Myocyte (in vitro differentiated cells): ENCODE data around the gene CYB5D1. TPM values are rescaled to one million over a fixed set of nuclear protein-coding genes. Genes with fewer than 3 reads are reported as not detected.
A peak's percentile ranks its signal among the peaks of the same experiment; 100 is the strongest.
"Not testable (repeated sequence)": the region's sequence is repeated elsewhere in the genome, so short reads cannot be mapped to it uniquely, and the experiment has no call there.

Source experiments
- DNase-seq: peaks from one replicate; pipeline ENCODE4 v3.0.0-alpha.2; 2012; ENCODE audit warnings: low read depth
- polyA plus RNA-seq: library from polyadenylated mRNA; unstranded; fragments of >200 nt; gene quantifications from one replicate; pipeline ENCODE4 v1.2.1, GENCODE V29; 2012; ENCODE audit warnings: missing spikeins
- total RNA-seq: library from RNA; depleted of rRNA; stranded (reverse); fragments of >200 nt; gene quantifications from 2 replicates; pipeline ENCODE4 v1.2.3, GENCODE V29; 2014

CYB5D1 gene, protein sequence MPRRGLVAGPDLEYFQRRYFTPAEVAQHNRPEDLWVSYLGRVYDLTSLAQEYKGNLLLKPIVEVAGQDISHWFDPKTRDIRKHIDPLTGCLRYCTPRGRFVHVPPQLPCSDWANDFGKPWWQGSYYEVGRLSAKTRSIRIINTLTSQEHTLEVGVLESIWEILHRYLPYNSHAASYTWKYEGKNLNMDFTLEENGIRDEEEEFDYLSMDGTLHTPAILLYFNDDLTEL
- 4.0 and 4.3 TPM in 2 replicates for total RNA-seq
- polyA plus RNA-seq: 8.8 TPM

DNA sequence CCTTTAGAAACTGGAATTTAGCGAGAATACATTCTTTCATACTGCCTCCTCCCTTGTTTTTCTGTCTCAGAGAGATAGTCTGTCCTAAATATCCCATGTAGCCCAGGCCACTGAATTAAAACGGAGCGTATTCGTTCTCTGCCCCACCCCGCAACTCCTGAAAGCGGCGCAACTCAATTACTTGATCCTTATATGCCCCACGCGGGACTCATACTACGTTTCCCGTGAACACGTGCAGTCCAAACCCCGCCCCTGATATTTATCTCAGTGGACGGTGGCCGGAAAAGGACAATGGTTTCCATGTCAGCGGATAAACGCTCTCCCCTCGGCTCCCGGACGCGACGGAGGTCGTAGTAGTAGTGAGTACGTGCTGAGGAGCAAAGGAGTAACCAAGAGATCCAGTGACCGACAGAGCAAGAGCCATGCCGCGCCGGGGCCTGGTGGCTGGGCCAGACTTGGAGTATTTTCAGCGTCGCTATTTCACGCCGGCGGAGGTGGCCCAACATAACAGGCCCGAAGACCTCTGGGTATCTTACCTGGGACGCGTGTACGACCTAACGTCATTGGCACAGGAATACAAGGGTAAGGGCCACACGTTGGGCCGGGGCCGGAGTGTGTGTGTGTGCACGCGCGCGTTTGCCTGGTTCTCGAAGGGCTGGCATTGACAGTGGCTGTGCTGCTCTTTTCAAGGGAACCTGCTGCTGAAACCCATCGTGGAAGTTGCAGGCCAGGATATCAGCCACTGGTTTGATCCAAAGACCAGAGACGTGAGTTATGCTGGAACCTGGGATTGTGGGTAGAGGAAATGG lies at the start of gene CYB5D1:
TSS of gene CYB5D1 (plus strand) at position 291 of the 809 bp plus-strand sequence. CDS start at position 423, 132 bp downstream.
- peak; percentile 97 for DNase-seq

GRCh38 chr17:7809086-7809790 lies 48.6 kb upstream of the CYB5D1 start:
- no peak for DNase-seq

DNA sequence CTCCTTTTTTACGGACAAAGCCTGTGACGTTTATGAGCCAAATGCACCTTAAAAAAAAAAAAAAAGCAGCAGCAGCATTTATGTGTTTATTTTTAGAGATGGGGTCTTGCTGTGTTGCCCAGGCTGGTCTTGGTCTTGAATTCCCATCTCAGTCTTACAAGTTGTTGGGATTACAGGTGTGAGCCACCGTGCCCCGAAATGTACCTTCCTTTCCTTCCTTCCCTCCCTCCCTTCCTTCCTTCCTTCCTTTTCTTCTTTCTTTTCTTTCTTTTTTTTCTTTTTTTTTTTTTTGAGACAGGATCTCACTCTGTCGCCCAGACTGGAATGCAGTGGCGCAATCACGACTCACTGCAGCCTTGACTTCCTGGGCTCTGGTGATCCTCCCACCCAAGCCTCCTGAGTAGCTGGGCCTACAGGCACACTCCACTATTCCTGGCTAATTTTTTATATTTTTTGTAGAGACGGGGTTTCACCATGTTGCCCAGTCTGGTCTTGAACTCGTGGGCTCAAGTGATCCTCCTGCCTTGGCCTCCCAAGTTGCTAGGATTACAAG lies 47.9 kb upstream of the CYB5D1 start:
- DNase-seq: not testable (repeated sequence)

GRCh38 chr17:7811251-7811650 lies 46.6 kb upstream of the CYB5D1 start:
- no peak for DNase-seq

DNA sequence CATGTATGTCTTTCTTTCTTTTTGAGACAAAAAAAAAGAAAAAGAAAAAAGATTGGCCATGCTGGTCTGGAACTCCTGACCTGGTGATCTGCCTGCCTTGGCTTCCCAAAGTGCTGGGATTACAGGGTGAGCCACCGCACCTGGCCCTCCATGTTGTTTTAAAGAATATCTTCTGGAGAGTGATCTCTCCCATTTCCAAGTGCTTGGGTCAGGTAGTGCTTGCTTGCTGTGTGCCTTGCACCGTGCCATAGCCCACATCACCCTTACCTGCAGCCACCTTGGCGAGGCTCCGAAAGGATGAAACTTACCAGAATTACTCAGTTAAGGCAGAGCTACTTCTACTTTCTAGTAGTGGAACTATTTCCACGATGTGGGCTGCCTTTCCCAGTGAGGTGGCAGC lies 42.8 kb upstream of the CYB5D1 start:
- DNase-seq: no peak

- no peak for DNase-seq
Measured at GRCh38 chr17:7816926-7817642, 40.7 kb upstream of the CYB5D1 start.

DNA sequence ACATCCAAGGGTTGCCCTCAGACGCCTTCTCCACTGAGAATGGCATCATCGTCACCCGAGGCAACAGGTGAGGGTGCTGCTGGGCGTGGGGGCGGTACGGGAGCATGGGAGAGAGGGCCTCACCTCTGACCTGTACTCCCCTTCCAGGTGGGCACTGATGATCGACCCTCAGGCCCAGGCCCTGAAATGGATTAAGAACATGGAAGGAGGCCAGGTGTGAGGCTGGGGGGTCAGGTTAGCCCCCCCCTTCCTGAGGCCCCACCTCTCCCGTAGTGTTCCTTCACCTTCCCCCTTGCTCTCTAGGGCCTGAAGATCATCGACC lies 40.2 kb upstream of the CYB5D1 start:
- DNase-seq: no peak

DNA sequence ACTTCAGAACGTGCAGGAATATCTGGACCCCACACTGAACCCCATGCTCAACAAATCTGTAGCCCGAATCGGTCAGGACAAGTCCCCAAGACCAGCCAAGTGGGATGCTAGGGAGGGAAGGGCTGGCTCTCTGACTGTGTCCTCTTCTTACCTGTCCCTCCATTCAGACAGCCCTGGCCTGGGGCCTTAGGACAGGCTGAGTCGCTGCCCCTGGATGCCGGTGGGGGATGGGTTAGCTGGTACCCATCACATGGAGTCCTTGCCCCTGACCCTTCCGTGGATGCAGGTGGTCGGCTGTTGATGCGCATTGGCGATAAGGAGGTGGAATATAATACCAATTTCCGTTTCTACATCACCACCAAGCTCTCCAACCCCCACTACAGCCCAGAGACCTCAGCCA lies 39.8 kb upstream of the CYB5D1 start:
- DNase-seq: no peak

GRCh38 chr17:7818746-7819645 lies 38.8 kb upstream of the CYB5D1 start:
- no peak for DNase-seq

- DNase-seq: no peak
Measured at GRCh38 chr17:7820231-7820630, 37.6 kb upstream of the CYB5D1 start.

DNA sequence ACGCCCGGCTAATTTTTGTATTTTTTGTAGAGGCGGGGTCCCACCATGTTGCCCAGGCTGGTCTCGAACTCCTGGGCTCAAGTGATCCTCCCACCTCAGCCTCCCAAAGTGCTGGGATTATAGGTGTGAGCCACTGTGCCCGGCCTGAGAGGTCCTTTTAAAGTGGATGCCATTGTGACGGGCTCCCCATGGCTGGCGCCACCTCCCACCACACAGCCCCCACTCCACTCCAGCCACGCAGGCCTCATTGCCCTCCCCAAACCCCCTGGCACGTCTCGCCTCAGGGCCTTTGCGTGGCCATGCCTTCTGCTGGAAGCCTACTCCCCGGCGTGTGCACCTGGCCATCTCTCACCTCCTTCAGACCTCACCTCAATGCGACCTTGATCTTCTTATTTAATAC lies 35.7 kb upstream of the CYB5D1 start:
- no peak for DNase-seq

GRCh38 chr17:7823581-7824001 lies 34.2 kb upstream of the CYB5D1 start:
- no peak for DNase-seq

DNA sequence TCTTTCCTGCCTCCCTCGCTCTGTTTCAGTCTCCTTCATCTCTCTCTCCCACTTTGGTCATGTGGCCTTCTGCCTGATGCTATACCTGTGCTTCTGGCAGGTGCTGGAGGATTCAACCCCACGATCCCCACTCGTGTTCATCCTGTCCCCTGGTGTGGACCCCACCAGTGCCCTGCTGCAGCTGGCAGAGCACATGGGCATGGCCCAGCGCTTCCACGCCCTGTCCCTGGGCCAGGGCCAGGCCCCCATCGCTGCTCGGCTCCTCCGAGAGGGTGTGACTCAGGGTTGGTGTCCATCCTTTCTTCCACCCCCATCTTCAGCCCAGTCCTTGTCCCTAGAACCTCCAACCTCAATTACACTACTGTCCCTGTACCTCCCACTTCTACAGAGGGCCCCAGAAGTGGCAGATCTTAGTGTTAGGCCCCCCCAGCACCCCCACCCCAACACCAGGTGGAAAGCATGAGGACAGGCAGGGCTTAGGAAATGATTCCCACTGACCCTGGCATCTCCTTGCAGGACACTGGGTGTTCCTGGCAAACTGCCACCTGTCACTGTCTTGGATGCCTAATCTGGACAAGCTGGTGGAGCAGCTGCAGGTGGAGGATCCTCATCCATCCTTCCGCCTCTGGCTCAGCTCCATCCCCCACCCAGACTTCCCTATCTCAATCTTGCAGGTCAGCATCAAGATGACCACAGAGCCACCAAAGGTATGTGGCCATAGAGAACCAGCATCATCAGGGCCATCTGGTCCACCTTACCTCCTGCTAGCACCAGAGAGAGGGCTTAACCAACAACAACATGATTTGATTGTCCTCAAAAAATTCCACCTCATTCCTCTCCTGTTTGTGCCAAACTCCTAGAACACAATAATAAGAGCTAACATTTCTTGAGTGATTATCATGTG lies 33.5 kb upstream of the CYB5D1 start:
- DNase-seq: no peak

DNA sequence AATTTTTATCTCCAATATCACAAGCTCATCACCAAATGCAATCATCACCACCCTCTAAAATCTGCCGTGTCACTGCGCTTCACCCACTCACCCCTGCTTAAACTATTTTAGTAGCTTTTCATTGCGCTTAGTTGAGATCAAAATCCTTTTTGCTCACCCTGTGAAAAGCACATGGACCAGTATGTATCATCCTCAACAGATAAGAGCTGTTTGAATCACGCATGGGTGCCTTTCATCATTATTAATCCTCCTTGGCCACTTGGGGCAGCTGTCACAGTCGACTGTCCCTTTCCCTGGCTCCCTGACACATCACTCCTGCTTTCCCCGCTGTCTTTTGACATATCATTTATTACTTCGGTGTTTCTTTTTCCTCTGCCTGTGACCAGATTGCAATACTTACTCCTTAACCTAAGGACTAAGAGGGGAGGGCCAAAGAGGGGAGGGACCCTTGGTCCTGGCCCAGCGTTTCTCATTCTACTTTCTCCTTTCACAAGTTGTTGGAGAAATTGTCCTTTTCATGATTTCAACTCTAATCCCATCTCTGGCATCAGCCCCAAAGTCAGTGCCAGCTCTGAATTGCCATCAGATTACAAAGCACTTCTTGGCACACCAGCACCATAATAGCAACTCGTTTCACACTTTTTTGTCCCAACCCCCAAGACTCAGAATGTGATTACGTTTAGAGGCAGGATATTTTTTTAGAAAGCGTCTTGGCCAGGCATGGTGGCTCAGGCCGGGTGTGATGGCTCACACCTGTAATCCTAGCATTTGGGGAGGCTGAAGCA lies 32.4 kb upstream of the CYB5D1 start:
- DNase-seq: peak; percentile 57

DNA sequence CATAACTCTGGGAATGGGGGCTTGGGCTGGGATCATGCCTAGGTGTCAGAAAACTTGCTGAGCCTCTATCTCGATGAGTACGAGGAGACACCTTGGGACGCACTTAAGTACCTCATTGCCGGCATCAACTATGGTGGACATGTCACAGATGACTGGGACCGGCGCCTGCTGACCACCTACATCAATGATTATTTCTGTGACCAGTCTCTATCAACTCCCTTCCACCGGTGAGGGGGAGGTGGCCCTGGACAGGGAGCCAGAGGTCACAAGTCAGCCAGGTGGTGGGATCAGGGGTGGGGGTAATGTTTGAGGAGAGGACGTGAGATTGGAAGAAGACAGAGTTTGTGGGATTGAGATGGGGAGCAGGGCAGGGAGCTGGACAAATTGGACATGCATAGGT lies 27.2 kb upstream of the CYB5D1 start:
- DNase-seq: no peak

DNA sequence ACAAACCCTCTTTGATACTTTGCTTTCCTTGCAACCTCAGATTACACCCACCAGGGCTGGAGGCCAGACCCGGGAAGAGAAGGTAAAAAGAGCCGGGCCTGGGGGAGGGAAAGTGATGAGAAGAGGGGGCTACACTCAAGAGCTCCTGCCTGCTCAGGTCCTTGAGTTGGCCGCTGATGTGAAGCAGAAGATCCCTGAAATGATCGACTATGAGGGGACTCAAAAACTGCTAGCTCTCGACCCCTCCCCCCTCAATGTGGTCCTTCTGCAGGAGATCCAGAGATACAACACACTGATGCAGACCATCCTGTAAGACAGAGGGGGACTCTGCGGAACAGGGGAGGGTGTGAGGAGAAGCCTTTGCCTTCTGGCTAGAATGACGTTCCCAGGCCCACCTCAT lies 26.6 kb upstream of the CYB5D1 start:
- DNase-seq: no peak

DNA sequence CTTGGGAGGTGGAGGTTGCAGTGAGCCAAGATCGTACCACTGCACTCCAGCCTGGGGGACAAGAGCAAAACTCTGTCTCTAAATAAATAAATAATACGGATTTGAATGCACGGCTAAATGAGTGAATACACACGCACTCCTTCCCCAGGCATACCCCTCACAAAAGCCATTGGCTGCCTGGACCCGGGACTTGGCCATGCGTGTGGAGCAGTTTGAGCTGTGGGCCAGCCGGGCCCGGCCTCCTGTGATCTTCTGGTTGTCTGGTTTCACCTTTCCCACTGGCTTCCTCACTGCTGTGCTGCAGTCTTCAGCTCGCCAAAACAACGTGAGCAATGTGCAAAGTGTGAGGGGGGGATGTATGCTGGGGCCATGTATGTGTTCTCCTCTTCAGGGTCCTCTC lies 25.4 kb upstream of the CYB5D1 start:
- DNase-seq: no peak

DNA sequence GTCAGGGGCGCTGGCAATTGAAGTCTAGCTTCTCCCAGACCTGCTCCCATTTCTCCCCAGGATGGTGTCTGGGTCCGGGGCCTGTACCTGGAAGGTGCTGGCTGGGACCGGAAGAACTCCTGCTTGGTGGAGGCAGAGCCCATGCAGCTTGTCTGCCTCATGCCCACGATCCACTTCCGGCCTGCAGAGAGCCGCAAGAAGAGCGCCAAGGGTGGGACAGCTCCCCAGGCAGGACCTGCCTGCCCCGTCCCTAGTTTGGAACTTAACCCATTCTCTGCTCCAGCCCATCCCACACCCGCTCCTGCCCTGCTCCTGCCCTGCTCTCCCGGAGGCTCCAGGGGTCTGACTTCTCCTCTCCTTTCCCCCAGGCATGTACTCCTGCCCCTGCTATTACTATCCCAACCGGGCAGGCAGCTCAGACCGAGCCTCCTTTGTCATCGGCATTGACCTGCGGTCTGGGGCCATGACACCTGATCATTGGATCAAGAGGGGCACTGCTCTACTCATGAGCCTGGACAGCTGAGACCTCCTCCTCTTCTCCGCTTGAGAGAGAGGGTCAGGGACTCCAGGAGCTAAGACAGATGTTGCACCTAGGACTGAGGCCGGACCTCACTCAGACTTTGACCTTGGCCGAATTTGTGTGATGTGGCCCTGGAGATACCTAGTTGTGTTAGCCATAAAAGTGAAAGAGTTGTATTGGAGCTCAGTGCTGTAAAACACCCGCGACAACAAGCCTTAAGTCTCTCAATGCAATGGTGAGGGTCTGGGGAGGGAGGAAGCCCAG lies 24.6 kb upstream of the CYB5D1 start:
- no peak for DNase-seq
